IMR-90 (cell line): ENCODE results near the gene ATP2A3. TPM values are rescaled to one million over a fixed set of nuclear protein-coding genes. Genes with fewer than 3 reads are reported as not detected.

Source experiments
- ATAC-seq: fragments of 200-7000 bp; cut with Tn5 transposase; 2 replicates; pipeline ENCODE4 v1.9.1; 2020; ENCODE audit warnings: low read depth, mild to moderate bottlenecking, moderate library complexity
- BruUV-seq: library from RNA; stranded (reverse); fragments of 400-500 nt; replicated peaks from 2 replicates; lab custom pipeline; 2021; lab: Mats Ljungman, UMichigan
- CTCF ChIA-PET: fragments of 300-600 bp; formaldehyde crosslinking; extraction: SDS; loops from one replicate; lab custom pipeline; 2021; ENCODE audit warnings: antibody characterized with exemption; lab: Yijun Ruan, JAX
- POLR2A ChIA-PET: fragments of 300-600 bp; sonication (Branson Sonifier 250); formaldehyde crosslinking; loops from one replicate; lab custom pipeline; 2022; ENCODE audit warnings: antibody characterized with exemption; ENCODE audit not compliant: unreplicated experiment; lab: Charles Lee
- DNase-seq: peaks from one replicate; pipeline ENCODE4 v3.0.0; 2013
- H2AFZ ChIP-seq: replicated peaks from 2 replicates; pipeline ENCODE3; 2013; ENCODE audit warnings: low read length, mild to moderate bottlenecking; ENCODE audit not compliant: poor library complexity
- H2AK5ac ChIP-seq: 2 replicates; pipeline ENCODE4 v1.6.1; 2013; ENCODE audit warnings: low read depth, low read length, inconsistent platforms
- H2AK9ac ChIP-seq: replicated peaks from 2 replicates; pipeline ENCODE3; 2013; ENCODE audit warnings: mild to moderate bottlenecking, low read depth, low read length, moderate library complexity; ENCODE audit not compliant: poor library complexity
- H2BK120ac ChIP-seq: 2 replicates; pipeline ENCODE4 v1.6.1; 2013; ENCODE audit warnings: low read depth, low read length, inconsistent platforms
- H2BK15ac ChIP-seq: 3 replicates; pipeline ENCODE4 v1.6.1; 2013; ENCODE audit warnings: low read depth, low read length, inconsistent platforms
- H2BK20ac ChIP-seq: 2 replicates; pipeline ENCODE4 v1.6.1; 2013; ENCODE audit warnings: low read depth, mild to moderate bottlenecking, inconsistent platforms, low read length, moderate library complexity
- H2BK5ac ChIP-seq: 2 replicates; pipeline ENCODE4 v1.6.1; 2013; ENCODE audit warnings: mild to moderate bottlenecking, low read depth, low read length, inconsistent platforms; ENCODE audit not compliant: poor library complexity, severe bottlenecking
- H3K14ac ChIP-seq: replicated peaks from 2 replicates; pipeline ENCODE4 v1.6.1; 2013; ENCODE audit warnings: low read depth, low read length, inconsistent platforms
- H3K18ac ChIP-seq: 2 replicates; pipeline ENCODE4 v1.6.1; 2013; ENCODE audit warnings: low read depth, low read length, control low read depth
- H3K23ac ChIP-seq: 2 replicates; pipeline ENCODE4 v1.6.1; 2013; ENCODE audit warnings: low read depth, low read length, inconsistent platforms
- H3K27ac ChIP-seq: 2 replicates; pipeline ENCODE4 v1.5.1; 2013; ENCODE audit warnings: mild to moderate bottlenecking, control low read depth, low read length; ENCODE audit not compliant: insufficient read depth
- H3K27me3 ChIP-seq: 2 replicates; pipeline ENCODE4 v1.6.1; 2013; ENCODE audit warnings: low read length; ENCODE audit not compliant: control insufficient read depth, insufficient read depth
- H3K36me3 ChIP-seq: 2 replicates; pipeline ENCODE4 v1.6.1; 2013; ENCODE audit warnings: low read length, mixed read lengths; ENCODE audit not compliant: control insufficient read depth, insufficient read depth
- H3K4ac ChIP-seq: 2 replicates; pipeline ENCODE4 v1.6.1; 2013; ENCODE audit warnings: low read depth, low read length, inconsistent platforms
- H3K4me1 ChIP-seq: 2 replicates; pipeline ENCODE4 v1.6.1; 2013; ENCODE audit warnings: low read length, mixed read lengths; ENCODE audit not compliant: control insufficient read depth, insufficient read depth
- H3K4me2 ChIP-seq: 2 replicates; pipeline ENCODE4 v1.6.1; 2013; ENCODE audit warnings: low read depth, mild to moderate bottlenecking, control low read depth, low read length, moderate library complexity
- H3K4me3 ChIP-seq: 2 replicates; pipeline ENCODE4 v1.5.1; 2013; ENCODE audit warnings: low read depth, mild to moderate bottlenecking, control low read depth, low read length, moderate library complexity; ENCODE audit not compliant: insufficient read depth
- H3K56ac ChIP-seq: 2 replicates; pipeline ENCODE4 v1.6.1; 2013; ENCODE audit warnings: low read length, inconsistent platforms; ENCODE audit not compliant: insufficient read depth; ENCODE audit errors: extremely low read depth
- H3K79me1 ChIP-seq, 2 experiments: 2 replicates each; pipeline ENCODE4 v1.6.1; 2013; ENCODE audit warnings: low read length in 2 of 2, inconsistent platforms in 1 of 2, low read depth in 1 of 2
- H3K9ac ChIP-seq: 2 replicates; pipeline ENCODE4 v1.6.1; 2013; ENCODE audit warnings: low read depth, low read length, control low read depth
- H3K9me1 ChIP-seq: 2 replicates; pipeline ENCODE4 v1.6.1; 2013; ENCODE audit warnings: low read length, inconsistent platforms; ENCODE audit not compliant: insufficient read depth
- H3K9me3 ChIP-seq: 2 replicates; pipeline ENCODE4 v1.6.1; 2013; ENCODE audit warnings: low read length; ENCODE audit not compliant: control insufficient read depth, insufficient read depth
- H4K20me1 ChIP-seq: 2 replicates; pipeline ENCODE4 v1.6.1; 2013; ENCODE audit warnings: low read length, inconsistent platforms; ENCODE audit not compliant: insufficient read depth
- H4K5ac ChIP-seq: 2 replicates; pipeline ENCODE4 v1.6.1; 2013; ENCODE audit warnings: mild to moderate bottlenecking, low read depth, low read length, control low read depth
- H4K8ac ChIP-seq, 2 experiments: 2 replicates each; pipeline ENCODE4 v1.6.1; 2013; ENCODE audit warnings: low read depth in 2 of 2, low read length in 2 of 2, control low read depth in 1 of 2, inconsistent platforms in 1 of 2
- H4K91ac ChIP-seq: 2 replicates; pipeline ENCODE4 v1.6.1; 2013; ENCODE audit warnings: low read depth, low read length, inconsistent platforms; ENCODE audit not compliant: insufficient read depth
- BHLHE40 ChIP-seq: fragments of 150-350 bp; IDR thresholded peaks from 2 replicates; pipeline ENCODE4 v1.6.1; 2016; ENCODE audit warnings: mild to moderate bottlenecking, low read depth, low read length
- CEBPB ChIP-seq: IDR thresholded peaks from 2 replicates; pipeline ENCODE4 v1.6.1; 2012; ENCODE audit warnings: low read depth, low read length, improper control_type of control experiment
- CHD1 ChIP-seq: IDR thresholded peaks from 2 replicates; pipeline ENCODE4 v1.6.1; 2012; ENCODE audit warnings: low read depth, low read length, improper control_type of control experiment
- FOS ChIP-seq: fragments of 150-350 bp; IDR thresholded peaks from 2 replicates; pipeline ENCODE4 v1.6.1; 2016; ENCODE audit warnings: low read depth, low read length
- MAFK ChIP-seq: IDR thresholded peaks from 2 replicates; pipeline ENCODE4 v1.6.1; 2012; ENCODE audit warnings: low read depth, low read length, improper control_type of control experiment
- MAZ ChIP-seq: IDR thresholded peaks from 2 replicates; pipeline ENCODE4 v1.6.1; 2012; ENCODE audit warnings: low read depth, mild to moderate bottlenecking, low read length, improper control_type of control experiment, moderate library complexity, borderline replicate concordance
- MXI1 ChIP-seq: IDR thresholded peaks from 2 replicates; pipeline ENCODE4 v1.6.1; 2012; ENCODE audit warnings: low read depth, mild to moderate bottlenecking, low read length, moderate library complexity, borderline replicate concordance
- NFE2L2 ChIP-seq: fragments of 150-350 bp; IDR thresholded peaks from 2 replicates; pipeline ENCODE4 v1.6.1; 2016; ENCODE audit warnings: low read depth, mild to moderate bottlenecking, low read length
- POLR2A ChIP-seq: IDR thresholded peaks from 2 replicates; pipeline ENCODE4 v1.6.1; 2012; ENCODE audit warnings: mild to moderate bottlenecking, low read depth, low read length
- RAD21 ChIP-seq: IDR thresholded peaks from 2 replicates; pipeline ENCODE4 v1.6.1; 2012; ENCODE audit warnings: low read length, improper control_type of control experiment
- RCOR1 ChIP-seq: IDR thresholded peaks from 2 replicates; pipeline ENCODE4 v1.6.1; 2012; ENCODE audit warnings: mild to moderate bottlenecking, low read length, improper control_type of control experiment; ENCODE audit not compliant: insufficient replicate concordance
- RFX5 ChIP-seq: IDR thresholded peaks from 2 replicates; pipeline ENCODE4 v1.8.0; 2012; ENCODE audit warnings: low read depth, mild to moderate bottlenecking, low read length, moderate library complexity
- SMC3 ChIP-seq: fragments of 150-350 bp; IDR thresholded peaks from 2 replicates; pipeline ENCODE4 v1.6.1; 2016; ENCODE audit warnings: low read depth, mild to moderate bottlenecking, antibody characterized with exemption, low read length, moderate library complexity
- WGBS, 2 experiments: methylation state at CpG; one replicate each; pipeline versions ENCODE4 v1.1.5 to v1.1.7; 2013; ENCODE audit warnings: missing lambda C conversion rate in 2 of 2; ENCODE audit not compliant: insufficient read length in 1 of 2; ENCODE audit errors: extremely low coverage in 2 of 2; 5-methylcytosine and 5-hydroxymethylcytosine counted together
- dilution Hi-C: fragments of 300-500 bp; cut with HindIII; formaldehyde crosslinking; loops from one replicate; pipeline ENCODE4 v1.14.3; 2018; ENCODE audit warnings: low sequenced_read_pairs; ENCODE audit not compliant: unreplicated experiment
- in situ Hi-C: fragments of 300-500 bp; cut with MboI; formaldehyde crosslinking; loops from 3 replicates; pipeline ENCODE4 v1.14.3; 2019; ENCODE audit warnings: low sequenced_read_pairs, inconsistent platforms, mixed read lengths
- intact Hi-C: fragments of 100-400 bp; cut with micrococcal nuclease; formaldehyde crosslinking; loops from 2 replicates; pipeline ENCODE4 v1.10.0; 2022
- polyA plus RNA-seq, 3 experiments: library from polyadenylated mRNA; depleted of rRNA; stranded (reverse); fragments of >200 nt; gene quantifications; 2 replicates each; pipeline ENCODE4 v1.2.3, GENCODE V29; 2012; ENCODE audit warnings: low replicate concordance in 1 of 3
- total RNA-seq: library from RNA; depleted of rRNA; stranded (reverse); fragments of >200 nt; gene quantifications from 2 replicates; pipeline ENCODE4 v1.2.3, GENCODE V29; 2012
- TF ChIP-seq, protein P1 (sequence below): conservative IDR thresholded peaks from 2 replicates; pipeline ENCODE4 v1.5.1; 2012; ENCODE audit warnings: mild to moderate bottlenecking, low read depth, low read length, improper control_type of control experiment
- TF ChIP-seq, protein P2 (sequence below): fragments of 150-350 bp; IDR thresholded peaks from 2 replicates; pipeline ENCODE4 v1.6.1; 2016; ENCODE audit warnings: low read depth, mild to moderate bottlenecking, low read length, moderate library complexity, borderline replicate concordance
- TF ChIP-seq, protein P3 (sequence below): fragments of 150-350 bp; IDR thresholded peaks from 2 replicates; pipeline ENCODE4 v1.6.1; 2017; ENCODE audit warnings: mild to moderate bottlenecking, antibody characterized with exemption, low read length, low read depth

The ATP2A3 gene
- total and polyA plus RNA-seq, 2 of the 4 experiments (the other 2 are of a cell fraction) = 0.18 to 0.63 TPM

DNA sequence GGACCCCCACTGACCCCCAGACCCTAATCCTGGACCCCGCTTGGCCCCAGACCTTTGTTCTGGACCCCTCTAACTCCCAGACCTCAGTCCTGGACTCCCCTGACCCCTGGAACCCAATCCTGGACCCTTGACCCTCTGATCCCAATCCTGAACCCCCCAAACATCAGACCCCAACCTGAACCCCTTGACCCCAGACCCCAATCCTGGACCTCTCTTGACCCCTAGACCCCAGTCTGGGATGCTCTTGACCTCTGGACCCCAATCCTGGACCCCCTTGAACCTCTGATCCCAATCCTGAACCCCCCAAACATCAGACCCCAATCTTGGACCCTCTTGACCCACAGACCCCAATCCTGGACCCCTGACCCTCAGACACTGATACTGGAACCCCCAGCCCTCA, 34.5 kb downstream of the ATP2A3 start:
- Histone ChIP-seq H3K14ac (no peak overlapping the region), H4K5ac (no peak overlapping the region), H3K27ac (no peak overlapping the region), H3K56ac (no peak overlapping the region), H3K9me1 (no peaks in the 10 kb centered on the region), H4K91ac (no peak overlapping the region), H3K9me3 (no peaks in the 10 kb centered on the region), H4K8ac (no peak overlapping the region), H3K4ac (no peak overlapping the region), H2AFZ (no peak overlapping the region), H3K23ac (no peak overlapping the region), H3K79me1 (no peaks in the 10 kb centered on the region), H3K18ac (no peak overlapping the region), H2BK15ac (no peak overlapping the region), H3K4me2 (no peak overlapping the region), H2BK20ac (no peak overlapping the region), H3K4me1 (peaks cover under 1% of the 10 kb centered on the region; the same call in 1 of the 2 replicates), H3K4me3 (no peak overlapping the region), H2AK5ac (no peak overlapping the region), H3K9ac (no peak overlapping the region), H3K36me3 (no peaks in the 10 kb centered on the region), H2BK5ac (no peak overlapping the region), H3K27me3 (peaks cover 4% of the 10 kb centered on the region; the same call in 1 of the 2 replicates), H2AK9ac (no peak overlapping the region), H4K20me1 (no peaks in the 10 kb centered on the region), H2BK120ac (no peak overlapping the region)
- DNase-seq (no peak), ATAC-seq (no peak)
- WGBS, 2 experiments = no CpG with 5 or more reads among the region's 1 CpG
- POLR2A ChIA-PET = no interaction called here
- BruUV-seq = no TSS peak
- TF ChIP-seq BHLHE40 = no peak
- no peak for TF ChIP-seq MXI1
- TF ChIP-seq MAFK = no peak
- TF ChIP-seq, protein P1, sequence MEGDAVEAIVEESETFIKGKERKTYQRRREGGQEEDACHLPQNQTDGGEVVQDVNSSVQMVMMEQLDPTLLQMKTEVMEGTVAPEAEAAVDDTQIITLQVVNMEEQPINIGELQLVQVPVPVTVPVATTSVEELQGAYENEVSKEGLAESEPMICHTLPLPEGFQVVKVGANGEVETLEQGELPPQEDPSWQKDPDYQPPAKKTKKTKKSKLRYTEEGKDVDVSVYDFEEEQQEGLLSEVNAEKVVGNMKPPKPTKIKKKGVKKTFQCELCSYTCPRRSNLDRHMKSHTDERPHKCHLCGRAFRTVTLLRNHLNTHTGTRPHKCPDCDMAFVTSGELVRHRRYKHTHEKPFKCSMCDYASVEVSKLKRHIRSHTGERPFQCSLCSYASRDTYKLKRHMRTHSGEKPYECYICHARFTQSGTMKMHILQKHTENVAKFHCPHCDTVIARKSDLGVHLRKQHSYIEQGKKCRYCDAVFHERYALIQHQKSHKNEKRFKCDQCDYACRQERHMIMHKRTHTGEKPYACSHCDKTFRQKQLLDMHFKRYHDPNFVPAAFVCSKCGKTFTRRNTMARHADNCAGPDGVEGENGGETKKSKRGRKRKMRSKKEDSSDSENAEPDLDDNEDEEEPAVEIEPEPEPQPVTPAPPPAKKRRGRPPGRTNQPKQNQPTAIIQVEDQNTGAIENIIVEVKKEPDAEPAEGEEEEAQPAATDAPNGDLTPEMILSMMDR = no peak
- TF ChIP-seq RAD21 = no peak
- no peak for TF ChIP-seq MAZ
- no peak for TF ChIP-seq CHD1
- no peak for TF ChIP-seq FOS
- TF ChIP-seq POLR2A = no peak
- TF ChIP-seq, protein P2, sequence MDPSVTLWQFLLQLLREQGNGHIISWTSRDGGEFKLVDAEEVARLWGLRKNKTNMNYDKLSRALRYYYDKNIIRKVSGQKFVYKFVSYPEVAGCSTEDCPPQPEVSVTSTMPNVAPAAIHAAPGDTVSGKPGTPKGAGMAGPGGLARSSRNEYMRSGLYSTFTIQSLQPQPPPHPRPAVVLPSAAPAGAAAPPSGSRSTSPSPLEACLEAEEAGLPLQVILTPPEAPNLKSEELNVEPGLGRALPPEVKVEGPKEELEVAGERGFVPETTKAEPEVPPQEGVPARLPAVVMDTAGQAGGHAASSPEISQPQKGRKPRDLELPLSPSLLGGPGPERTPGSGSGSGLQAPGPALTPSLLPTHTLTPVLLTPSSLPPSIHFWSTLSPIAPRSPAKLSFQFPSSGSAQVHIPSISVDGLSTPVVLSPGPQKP = no peak
- TF ChIP-seq RCOR1 = no peak
- TF ChIP-seq SMC3 = no peak
- no peak for TF ChIP-seq NFE2L2
- TF ChIP-seq CEBPB = no peak
- TF ChIP-seq RFX5 = no peak
- TF ChIP-seq, protein P3, sequence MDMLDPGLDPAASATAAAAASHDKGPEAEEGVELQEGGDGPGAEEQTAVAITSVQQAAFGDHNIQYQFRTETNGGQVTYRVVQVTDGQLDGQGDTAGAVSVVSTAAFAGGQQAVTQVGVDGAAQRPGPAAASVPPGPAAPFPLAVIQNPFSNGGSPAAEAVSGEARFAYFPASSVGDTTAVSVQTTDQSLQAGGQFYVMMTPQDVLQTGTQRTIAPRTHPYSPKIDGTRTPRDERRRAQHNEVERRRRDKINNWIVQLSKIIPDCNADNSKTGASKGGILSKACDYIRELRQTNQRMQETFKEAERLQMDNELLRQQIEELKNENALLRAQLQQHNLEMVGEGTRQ = no peak
- in situ Hi-C loops = no loop called here
- dilution Hi-C loops = no loop called here
- CTCF ChIA-PET = no interaction called here
- intact Hi-C loops = no loop called here
